ENCODE measurements around the gene KLB. TPM values are rescaled to one million over a fixed set of nuclear protein-coding genes. Genes with fewer than 3 reads are reported as not detected.
"Not testable (repeated sequence)": the region's sequence is repeated elsewhere in the genome, so short reads cannot be mapped to it uniquely, and the experiment has no call there.

Gene KLB
- total and polyA plus RNA-seq, 2 of the 4 experiments (the other 2 are of a cell fraction), result not detected

- Histone ChIP-seq H2BK15ac (ENCODE audit: low read depth, low read length) (no peak overlapping the region), H2AK5ac (ENCODE audit: low read depth, low read length) (no peak overlapping the region), H2BK120ac (ENCODE audit: low read depth, low read length) (no peak overlapping the region), H3K14ac (replicated peaks; ENCODE audit: low read depth, low read length) (no peak overlapping the region), H4K5ac (ENCODE audit: low read depth, low read length) (no peak overlapping the region), H3K4ac (ENCODE audit: low read depth, low read length) (no peak overlapping the region), H3K18ac (ENCODE audit: low read depth, low read length) (no peak overlapping the region), H3K9me3 (ENCODE audit: control insufficient read depth, insufficient read depth, low read length) (no peaks in the 10 kb centered on the region), H3K27ac (ENCODE audit: insufficient read depth, low read length) (no peak overlapping the region), H2AFZ (replicated peaks; ENCODE audit: low read length, poor library complexity) (no peak overlapping the region), H2BK5ac (ENCODE audit: low read depth, low read length, poor library complexity, severe bottlenecking) (no peak overlapping the region), H3K27me3 (ENCODE audit: control insufficient read depth, insufficient read depth, low read length) (no peaks in the 10 kb centered on the region), H2AK9ac (replicated peaks; ENCODE audit: low read depth, low read length, poor library complexity) (no peak overlapping the region), H2BK20ac (ENCODE audit: low read depth, low read length) (no peak overlapping the region), H3K9me1 (ENCODE audit: insufficient read depth, low read length) (0 out of 2 replicates have a peak, but pooled peaks cover 5% of the 10 kb centered on the region), H3K23ac (ENCODE audit: low read depth, low read length) (no peak overlapping the region), H3K4me1 (ENCODE audit: control insufficient read depth, insufficient read depth, low read length) (peaks cover 5% of the 10 kb centered on the region), H3K4me3 (ENCODE audit: insufficient read depth, low read depth, low read length) (no peak overlapping the region), H4K20me1 (ENCODE audit: insufficient read depth, low read length) (peaks cover 22% of the 10 kb centered on the region), H3K9ac (ENCODE audit: low read depth, low read length) (no peak overlapping the region), H4K91ac (ENCODE audit: insufficient read depth, low read depth, low read length) (no peak overlapping the region), H3K79me1 (ENCODE audit: low read depth in 1 of 2, low read length in 2 of 2) (peaks cover 16 to 49% of the 10 kb centered on the region in 2 experiments), H3K36me3 (ENCODE audit: control insufficient read depth, insufficient read depth, low read length) (no peaks in the 10 kb centered on the region), H3K4me2 (ENCODE audit: low read depth, low read length) (no peak overlapping the region), H4K8ac (ENCODE audit: low read depth in 2 of 2, low read length in 2 of 2) (no peak overlapping the region), H3K56ac (ENCODE audit: extremely low read depth, insufficient read depth, low read length) (no peak overlapping the region)
- intact Hi-C loops (cut with micrococcal nuclease), result no loop called here
- ChIA-PET CTCF (no interaction called here), POLR2A (ENCODE audit: unreplicated experiment) (no interaction called here)
- DNase-seq, result no peak
- in situ Hi-C loops (cut with MboI; ENCODE audit: low sequenced_read_pairs), result no loop called here
- TF ChIP-seq SMC3 (IDR thresholded peaks at IDR 0.05; ENCODE audit: low read depth, low read length) (no peak), RFX5 (IDR thresholded peaks at IDR 0.05; ENCODE audit: low read depth, low read length) (no peak), MAZ (IDR thresholded peaks at IDR 0.05; ENCODE audit: borderline replicate concordance, low read depth, low read length) (no peak), CEBPB (IDR thresholded peaks at IDR 0.05; ENCODE audit: low read depth, low read length) (no peak)
- dilution Hi-C loops (cut with HindIII; ENCODE audit: low sequenced_read_pairs, unreplicated experiment), result no loop called here
- WGBS, 2 experiments (ENCODE audit: extremely low coverage in 2 of 2, insufficient read length in 1 of 2), result no CpG with 5 or more reads among the region's 1 CpG
- BruUV-seq (replicated peaks), result no TSS peak
- ATAC-seq (ENCODE audit: low read depth), result no peak
Measured at GRCh38 chr4:39357002-39357401, 49.7 kb upstream of the KLB start.

DNA sequence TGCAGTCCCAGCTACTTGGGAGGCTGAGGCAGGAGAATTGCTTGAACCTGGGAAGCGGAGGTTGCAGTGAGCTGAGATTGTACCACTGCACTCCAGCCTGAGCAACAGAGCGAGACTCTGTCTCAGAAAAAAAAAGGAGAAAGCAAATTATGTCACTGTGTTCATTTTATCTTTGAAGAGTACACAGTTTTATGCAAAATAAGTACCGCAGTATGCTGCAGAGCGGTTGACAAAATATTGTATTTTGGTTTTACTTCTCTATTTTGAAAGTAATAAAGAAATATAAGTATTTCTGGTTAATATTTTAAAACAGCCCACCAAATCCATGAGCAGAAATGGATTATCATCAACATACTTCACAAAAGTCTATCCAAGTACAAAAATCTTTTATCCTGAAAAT is 46.1 kb upstream of the KLB start:
- DNase-seq; H3K27me3 ChIP-seq (ENCODE audit: control insufficient read depth, insufficient read depth, low read length); H3K14ac ChIP-seq (replicated peaks; ENCODE audit: low read depth, low read length); H3K4me3 ChIP-seq (ENCODE audit: insufficient read depth, low read depth, low read length); H2BK120ac ChIP-seq (ENCODE audit: low read depth, low read length); POLR2A ChIA-PET (ENCODE audit: unreplicated experiment); H3K56ac ChIP-seq (ENCODE audit: extremely low read depth, insufficient read depth, low read length); H2AFZ ChIP-seq (replicated peaks; ENCODE audit: low read length, poor library complexity); H3K9ac ChIP-seq (ENCODE audit: low read depth, low read length); H2BK20ac ChIP-seq (ENCODE audit: low read depth, low read length); in situ Hi-C loops (cut with MboI; ENCODE audit: low sequenced_read_pairs); H2BK5ac ChIP-seq (ENCODE audit: low read depth, low read length, poor library complexity, severe bottlenecking); H3K23ac ChIP-seq (ENCODE audit: low read depth, low read length); intact Hi-C loops (cut with micrococcal nuclease); H3K4ac ChIP-seq (ENCODE audit: low read depth, low read length); H3K9me1 ChIP-seq (ENCODE audit: insufficient read depth, low read length); H2BK15ac ChIP-seq (ENCODE audit: low read depth, low read length); H2AK9ac ChIP-seq (replicated peaks; ENCODE audit: low read depth, low read length, poor library complexity); ATAC-seq (ENCODE audit: low read depth); H2AK5ac ChIP-seq (ENCODE audit: low read depth, low read length); dilution Hi-C loops (cut with HindIII; ENCODE audit: low sequenced_read_pairs, unreplicated experiment); H3K9me3 ChIP-seq (ENCODE audit: control insufficient read depth, insufficient read depth, low read length); H3K18ac ChIP-seq (ENCODE audit: low read depth, low read length); H3K27ac ChIP-seq (ENCODE audit: insufficient read depth, low read length); CTCF ChIA-PET; H3K4me1 ChIP-seq (ENCODE audit: control insufficient read depth, insufficient read depth, low read length); H4K91ac ChIP-seq (ENCODE audit: insufficient read depth, low read depth, low read length); H4K8ac ChIP-seq (ENCODE audit: low read depth in 2 of 2, low read length in 2 of 2); H3K36me3 ChIP-seq (ENCODE audit: control insufficient read depth, insufficient read depth, low read length); H4K5ac ChIP-seq (ENCODE audit: low read depth, low read length); BruUV-seq (replicated peaks); H3K4me2 ChIP-seq (ENCODE audit: low read depth, low read length): not testable (repeated sequence)
- no CpG with 5 or more reads among the region's 4 CpGs for WGBS, 2 experiments (ENCODE audit: extremely low coverage in 2 of 2, insufficient read length in 1 of 2)
- peaks cover 41% of the 10 kb centered on the region for H4K20me1 ChIP-seq (ENCODE audit: insufficient read depth, low read length)
- H3K79me1 ChIP-seq (ENCODE audit: low read depth in 1 of 2, low read length in 2 of 2), result peaks cover 25 to 50% of the 10 kb centered on the region in 2 experiments
